ENCODE data around the gene EPHA4. TPM values are rescaled to one million over a fixed set of nuclear protein-coding genes. Genes with fewer than 3 reads are reported as not detected.

The EPHA4 gene
- total RNA-seq, 1 donor from 2014 or later = 31.9 TPM

GRCh38 chr2:221484761-221485502, 87.2 kb downstream of the EPHA4 start:
- Histone ChIP-seq H3K4me3 (no peak overlapping the region), H3K36me3 (no peaks in the 10 kb centered on the region), H3K27me3 (no peaks in the 10 kb centered on the region), H3K4me1 (no peaks in the 10 kb centered on the region), H3K27ac (no peak overlapping the region), H3K9me3 (no peaks in the 10 kb centered on the region)
- intact Hi-C loops (cut with DNase I) = no loop called here
- DNase-seq = no peak
- no peak for ATAC-seq
- TF ChIP-seq, protein P1, sequence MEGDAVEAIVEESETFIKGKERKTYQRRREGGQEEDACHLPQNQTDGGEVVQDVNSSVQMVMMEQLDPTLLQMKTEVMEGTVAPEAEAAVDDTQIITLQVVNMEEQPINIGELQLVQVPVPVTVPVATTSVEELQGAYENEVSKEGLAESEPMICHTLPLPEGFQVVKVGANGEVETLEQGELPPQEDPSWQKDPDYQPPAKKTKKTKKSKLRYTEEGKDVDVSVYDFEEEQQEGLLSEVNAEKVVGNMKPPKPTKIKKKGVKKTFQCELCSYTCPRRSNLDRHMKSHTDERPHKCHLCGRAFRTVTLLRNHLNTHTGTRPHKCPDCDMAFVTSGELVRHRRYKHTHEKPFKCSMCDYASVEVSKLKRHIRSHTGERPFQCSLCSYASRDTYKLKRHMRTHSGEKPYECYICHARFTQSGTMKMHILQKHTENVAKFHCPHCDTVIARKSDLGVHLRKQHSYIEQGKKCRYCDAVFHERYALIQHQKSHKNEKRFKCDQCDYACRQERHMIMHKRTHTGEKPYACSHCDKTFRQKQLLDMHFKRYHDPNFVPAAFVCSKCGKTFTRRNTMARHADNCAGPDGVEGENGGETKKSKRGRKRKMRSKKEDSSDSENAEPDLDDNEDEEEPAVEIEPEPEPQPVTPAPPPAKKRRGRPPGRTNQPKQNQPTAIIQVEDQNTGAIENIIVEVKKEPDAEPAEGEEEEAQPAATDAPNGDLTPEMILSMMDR (IDR thresholded peaks at IDR 0.05) = no peak

GRCh38 chr2:221482666-221483455, 89.2 kb downstream of the EPHA4 start:
- no peak for DNase-seq
- Histone ChIP-seq H3K9me3 (no peaks in the 10 kb centered on the region), H3K4me1 (no peaks in the 10 kb centered on the region), H3K27me3 (no peaks in the 10 kb centered on the region), H3K4me3 (no peak overlapping the region), H3K27ac (no peak overlapping the region), H3K36me3 (no peaks in the 10 kb centered on the region)
- intact Hi-C loops (cut with DNase I) = no loop called here
- no peak for ATAC-seq
- TF ChIP-seq, protein P1 (IDR thresholded peaks at IDR 0.05) = no peak

DNA sequence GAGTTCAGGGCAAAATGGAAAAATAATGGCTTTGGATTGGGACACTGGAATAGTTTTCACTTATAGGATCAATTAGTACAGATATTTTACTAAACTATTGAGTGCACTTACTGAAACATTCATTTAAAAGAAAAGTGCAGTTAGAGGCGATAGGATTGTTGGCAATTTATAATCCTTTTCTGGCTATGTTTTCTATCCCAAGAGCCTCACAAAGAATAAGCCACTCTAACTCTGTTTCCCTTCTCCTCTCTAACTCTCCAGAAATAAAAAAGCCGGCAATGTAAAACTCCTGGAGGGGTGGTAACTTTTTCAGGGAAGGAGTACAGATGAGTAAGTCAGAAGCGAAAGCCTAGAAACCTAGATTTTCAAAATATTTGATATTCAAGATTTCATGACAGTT, 91.3 kb downstream of the EPHA4 start:
- TF ChIP-seq, protein P1 (IDR thresholded peaks at IDR 0.05) = no peak
- intact Hi-C loops (cut with DNase I) = no loop called here
- no peak for DNase-seq

DNA sequence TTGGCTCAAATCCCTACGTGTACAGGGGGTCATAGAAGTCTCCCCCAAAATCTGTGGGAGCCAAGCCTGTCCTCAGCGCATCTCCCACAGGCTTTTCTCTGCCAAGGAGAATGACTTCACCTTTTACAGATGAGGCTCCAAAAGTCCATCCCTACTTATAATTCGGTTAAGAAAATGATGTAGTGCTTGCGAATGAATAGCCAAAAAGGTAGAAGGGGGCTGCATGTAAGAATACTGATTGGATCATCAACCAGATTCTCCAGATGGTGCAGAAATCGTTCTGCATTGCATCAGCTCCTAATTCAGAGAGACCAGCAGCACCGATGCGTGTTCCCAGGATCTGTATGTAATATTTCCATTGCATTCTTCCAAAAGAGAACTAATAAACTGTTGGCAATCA, 91.9 kb downstream of the EPHA4 start:
- no peaks in the 10 kb centered on the region for H3K4me1 ChIP-seq
- H3K9me3 ChIP-seq = no peaks in the 10 kb centered on the region
- DNase-seq (no peak), ATAC-seq (no peak)
- H3K4me3 ChIP-seq = no peak overlapping the region
- no peaks in the 10 kb centered on the region for H3K36me3 ChIP-seq
- intact Hi-C loops (cut with DNase I) = no loop called here
- H3K27me3 ChIP-seq = no peaks in the 10 kb centered on the region
- H3K27ac ChIP-seq = no peak overlapping the region
- TF ChIP-seq, protein P1 (IDR thresholded peaks at IDR 0.05) = no peak

More for the DNA sequence above, 91.3 kb downstream of the EPHA4 start:
- no peaks in the 10 kb centered on the region for H3K27me3 ChIP-seq
- no peak overlapping the region for H3K27ac ChIP-seq
- no peak overlapping the region for H3K4me3 ChIP-seq
- no peak for ATAC-seq
- no peaks in the 10 kb centered on the region for H3K4me1 ChIP-seq
- no peaks in the 10 kb centered on the region for H3K9me3 ChIP-seq
- no peaks in the 10 kb centered on the region for H3K36me3 ChIP-seq

DNA sequence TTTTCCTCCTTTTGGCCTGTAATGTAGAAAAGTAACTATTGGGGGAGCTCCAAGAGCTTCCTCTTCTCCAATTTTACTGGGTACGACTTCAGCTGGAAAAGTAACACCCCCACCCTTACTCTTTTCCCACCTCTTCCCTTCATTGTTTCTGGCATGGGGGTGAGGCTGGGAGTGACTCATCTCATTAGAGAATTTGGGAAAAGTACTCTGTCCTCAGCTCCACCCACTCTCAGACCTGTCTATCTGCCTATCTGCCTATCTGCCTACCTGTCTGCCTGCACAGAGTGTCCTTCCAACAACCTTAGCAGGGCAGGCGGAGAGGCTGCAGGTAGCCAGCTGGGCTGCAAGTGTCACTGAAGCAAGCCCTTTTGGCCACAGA, 93.6 kb downstream of the EPHA4 start:
- DNase-seq = no peak
- TF ChIP-seq, protein P1 (IDR thresholded peaks at IDR 0.05) = no peak
- H3K9me3 ChIP-seq = no peaks in the 10 kb centered on the region
- H3K27ac ChIP-seq = no peak overlapping the region
- no peaks in the 10 kb centered on the region for H3K36me3 ChIP-seq
- H3K27me3 ChIP-seq = no peaks in the 10 kb centered on the region
- no peak overlapping the region for H3K4me3 ChIP-seq
- no peak for ATAC-seq
- H3K4me1 ChIP-seq = no peaks in the 10 kb centered on the region
- intact Hi-C loops (cut with DNase I) = no loop called here

Data from upper lobe of right lung (tissue), 1 donor.